Heart left ventricle (tissue), 16 donors: ENCODE results near the gene PRKX. TPM values are rescaled to one million over a fixed set of nuclear protein-coding genes. Genes with fewer than 3 reads are reported as not detected.
A peak's percentile ranks its signal among the peaks of the same experiment; 100 is the strongest.
"Not testable (repeated sequence)": the region's sequence is repeated elsewhere in the genome, so short reads cannot be mapped to it uniquely, and the experiment has no call there.

Source experiments
- ATAC-seq, 4 donors: fragments of 200-7000 bp; cut with Tn5 transposase; one replicate each; pipeline ENCODE4 v1.9.1; 2020 to 2022; ENCODE audit warnings: moderate library complexity in 4 of 4, mild to moderate bottlenecking in 3 of 4, moderate number of reproducible peaks in 1 of 4
- DNase-seq, 5 donors: peaks; one replicate each; pipeline ENCODE4 v3.0.0-alpha.2; 2020
- H3K27ac ChIP-seq, 12 donors: fragments of 200-600 bp; sonication (generic) in 4 of 12; one replicate each; pipeline versions ENCODE4 v1.5.0 to v1.8.0; 2016 to 2022; ENCODE audit warnings: mild to moderate bottlenecking in 2 of 12
- H3K27me3 ChIP-seq, 9 donors: fragments of 200-600 bp; sonication (generic) in 2 of 9; one replicate each; pipeline versions ENCODE4 v1.5.1 to v1.8.0; 2016 to 2022; ENCODE audit warnings: mild to moderate bottlenecking in 3 of 9
- H3K36me3 ChIP-seq, 9 donors: fragments of 200-600 bp; sonication (generic) in 2 of 9; one replicate each; pipeline versions ENCODE4 v1.5.0 to v1.8.0; 2018 to 2022; ENCODE audit warnings: mild to moderate bottlenecking in 2 of 9
- H3K4me1 ChIP-seq, 12 donors: fragments of 200-600 bp; sonication (generic) in 4 of 12; one replicate each; pipeline versions ENCODE4 v1.5.0 to v1.8.0; 2016 to 2022; ENCODE audit warnings: mild to moderate bottlenecking in 3 of 12
- H3K4me3 ChIP-seq, 12 donors: fragments of 200-600 bp; sonication (generic) in 4 of 12; one replicate each; pipeline versions ENCODE4 v1.5.0 to v1.8.0; 2017 to 2022; ENCODE audit warnings: mild to moderate bottlenecking in 9 of 12, moderate library complexity in 4 of 12
- H3K9me3 ChIP-seq, 12 donors: fragments of 200-600 bp; sonication (generic) in 4 of 12; one replicate each; pipeline versions ENCODE4 v1.5.0 to v1.8.0; 2016 to 2022; ENCODE audit warnings: mild to moderate bottlenecking in 1 of 12
- POLR2A ChIP-seq, 2 donors: fragments of 450-650 bp; IDR thresholded peaks; one replicate each; pipeline ENCODE4 v1.6.1; 2017; ENCODE audit warnings: antibody characterized with exemption in 2 of 2, mild to moderate bottlenecking in 2 of 2, moderate library complexity in 2 of 2
- WGBS, 4 donors: extraction: QIAGEN DNeasy Blood & Tissue Kit in 2 of 4; methylation state at CpG; one replicate each; pipeline versions ENCODE4 v1.1.5 to v1.1.7; 2013 to 2018; 5-methylcytosine and 5-hydroxymethylcytosine counted together
- intact Hi-C, 10 donors: fragments of 100-400 bp; cut with DNase I; formaldehyde crosslinking; loops; one replicate each; pipeline versions ENCODE4 v1.11.1 to v1.14.2; 2022
- polyA plus RNA-seq, 2 donors: library from polyadenylated mRNA; stranded (reverse); fragments of 200-250 nt; gene quantifications; one replicate each; pipeline ENCODE4 v1.2.3, GENCODE V29; 2013
- total RNA-seq, 9 donors: library from RNA; depleted of rRNA in 2 of 9; stranded (reverse); fragments of >200 nt in 2 of 9; fragmentation: NEBNext Ultra II Directional in 3 of 9; extraction: Animal tissue kit (Norgen Biotek cat#: 25700) in 3 of 9; gene quantifications; one replicate each; pipeline versions ENCODE4 v1.1.0 to v1.2.4, GENCODE V29; 2016 to 2023
- TF ChIP-seq, protein P1 (sequence below), 12 donors: fragments of 200-600 bp; sonication (generic) in 4 of 12; IDR thresholded peaks; one replicate each; pipeline versions ENCODE4 v1.5.0 to v1.8.0; 2018 to 2022; ENCODE audit warnings: antibody characterized with exemption in 12 of 12, mild to moderate bottlenecking in 5 of 12
- donor health status: ischemic (EF 13 %, LVEDD 7.1; RV severe dilation, severe dysfunction).
- donor health status: healthy with polysubstance abuse.
- donor health status: DM: no; HTN: yes; CAD: no.
- donor health status: DM: no; HTN: no; CAD: no.
- donor health status: ischemic (EF 25% LVEDD 6.9; RV normal size, moderate dysfunction).
- donor health status: ischemic (EF 25% LVEDD 5.7; RV mildly dilated, moderate dysfunction).
- donor health status: healthy.
- donor health status: DM: yes; HTN: yes; CAD: no.
- donor health status: ischemic (EF 35%, LVEDD 5.7; RV mildly dilated, moderate dysfunction).
- donor health status: nonischemic (EF 11% LVEDD 7.7; RV severe dilation, severe dysfunction).
- donor health status: DM: yes; HTN: yes; CAD: no.
- donor health status: PGD.
- donor health status: ischemic (EF 29% LVEDD 5.4; RV normal size, mild dysfunction).
- donor health status: nonischemic (EF 23%, LVEDD 6.1; RV moderate dilation, normal function).

PRKX gene
- total and polyA plus RNA-seq, 11 donors = 1.8 to 19.1 (median 4.1) TPM

DNA sequence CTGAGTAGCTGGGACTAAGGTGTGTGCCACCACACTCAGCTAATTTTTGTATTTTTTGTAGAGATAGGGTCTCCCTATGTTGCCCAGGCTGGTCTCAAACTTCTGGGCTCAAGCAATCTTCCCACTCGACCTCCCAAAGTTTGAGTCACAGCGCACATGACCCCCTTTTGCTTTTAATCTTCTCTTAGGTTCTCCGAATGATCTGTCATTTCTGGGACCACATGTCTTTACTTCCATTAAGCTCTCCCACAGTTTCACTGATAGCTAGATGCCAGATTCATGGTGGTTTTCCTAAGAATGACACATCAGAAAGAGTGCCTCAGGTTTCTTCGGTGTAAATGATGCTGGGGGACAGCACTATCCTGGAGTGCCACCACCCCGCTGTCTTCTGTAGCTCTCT, 17.9 kb downstream of the PRKX start:
- Histone ChIP-seq H3K27me3 (no peaks in the 10 kb centered on the region), H3K27ac (peak overlapping the region in 1 of 12 donors; percentile 28), H3K4me1 (peaks cover 0 to 57% (median 1%) of the 10 kb centered on the region in 12 donors), H3K36me3 (no peaks in the 10 kb centered on the region), H3K4me3 (no peak overlapping the region), H3K9me3 (no peaks in the 10 kb centered on the region)
- TF ChIP-seq, protein P1, sequence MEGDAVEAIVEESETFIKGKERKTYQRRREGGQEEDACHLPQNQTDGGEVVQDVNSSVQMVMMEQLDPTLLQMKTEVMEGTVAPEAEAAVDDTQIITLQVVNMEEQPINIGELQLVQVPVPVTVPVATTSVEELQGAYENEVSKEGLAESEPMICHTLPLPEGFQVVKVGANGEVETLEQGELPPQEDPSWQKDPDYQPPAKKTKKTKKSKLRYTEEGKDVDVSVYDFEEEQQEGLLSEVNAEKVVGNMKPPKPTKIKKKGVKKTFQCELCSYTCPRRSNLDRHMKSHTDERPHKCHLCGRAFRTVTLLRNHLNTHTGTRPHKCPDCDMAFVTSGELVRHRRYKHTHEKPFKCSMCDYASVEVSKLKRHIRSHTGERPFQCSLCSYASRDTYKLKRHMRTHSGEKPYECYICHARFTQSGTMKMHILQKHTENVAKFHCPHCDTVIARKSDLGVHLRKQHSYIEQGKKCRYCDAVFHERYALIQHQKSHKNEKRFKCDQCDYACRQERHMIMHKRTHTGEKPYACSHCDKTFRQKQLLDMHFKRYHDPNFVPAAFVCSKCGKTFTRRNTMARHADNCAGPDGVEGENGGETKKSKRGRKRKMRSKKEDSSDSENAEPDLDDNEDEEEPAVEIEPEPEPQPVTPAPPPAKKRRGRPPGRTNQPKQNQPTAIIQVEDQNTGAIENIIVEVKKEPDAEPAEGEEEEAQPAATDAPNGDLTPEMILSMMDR (IDR thresholded peaks at IDR 0.05) = no peak
- TF ChIP-seq POLR2A (IDR thresholded peaks at IDR 0.05) = no peak
- 92 to 97% (median 94%) methylated on average over 5 of the region's 5 CpGs for WGBS, 4 donors
- ATAC-seq = no peak
- DNase-seq = no peak
- intact Hi-C loops = no loop called here

DNA sequence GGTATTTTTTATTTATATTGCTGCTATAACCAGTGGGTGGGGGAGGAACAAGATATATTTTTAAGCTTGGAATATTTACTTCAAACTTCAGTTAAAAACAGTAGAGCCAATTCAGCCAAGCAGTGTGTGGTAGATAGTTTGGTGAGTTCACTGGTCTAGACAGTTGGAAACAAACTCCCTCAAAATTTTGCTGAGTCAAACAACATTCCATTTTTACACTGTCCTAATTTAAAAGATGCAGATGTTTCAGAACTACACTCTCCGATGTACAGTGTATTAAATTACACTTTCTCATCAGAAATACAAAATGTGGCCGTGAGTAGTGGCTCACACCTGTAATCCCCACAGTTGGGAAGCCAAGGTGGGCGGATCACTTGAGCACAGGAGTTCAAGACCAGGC, 23.3 kb downstream of the PRKX start:
- ATAC-seq = no peak
- no peaks in the 10 kb centered on the region for H3K27me3 ChIP-seq
- no peak for TF ChIP-seq POLR2A (IDR thresholded peaks at IDR 0.05)
- TF ChIP-seq, protein P1 (IDR thresholded peaks at IDR 0.05) = no peak
- H3K4me3 ChIP-seq = no peak overlapping the region
- no peak for DNase-seq
- intact Hi-C loops = no loop called here
- H3K36me3 ChIP-seq = no peaks in the 10 kb centered on the region
- WGBS, 4 donors = 61 to 87% (median 74%) methylated on average over 3 of the region's 3 CpGs
- H3K4me1 ChIP-seq = peaks cover 0 to 14% (median 0%) of the 10 kb centered on the region in 12 donors
- no peak overlapping the region for H3K27ac ChIP-seq
- no peaks in the 10 kb centered on the region for H3K9me3 ChIP-seq

DNA sequence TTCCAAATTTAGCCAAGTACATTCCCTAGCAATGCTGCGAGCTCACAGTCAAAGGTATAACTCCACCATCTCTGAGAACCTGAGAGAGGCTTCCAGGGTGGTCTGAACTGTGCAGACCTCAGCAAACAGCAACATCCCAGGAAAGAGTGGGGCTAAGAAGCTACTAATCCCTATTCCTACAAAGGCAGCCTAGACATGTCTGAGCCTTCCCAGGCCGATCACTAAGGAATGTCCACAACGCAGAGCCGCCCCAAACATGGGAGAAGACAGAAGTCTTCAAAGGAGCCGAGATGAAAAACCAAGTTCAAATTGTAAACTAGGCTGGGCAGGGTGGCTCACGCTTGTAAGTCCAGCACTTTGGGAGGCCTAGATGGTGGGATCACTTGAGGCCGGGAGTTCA, 30.2 kb downstream of the PRKX start:
- H3K4me3 ChIP-seq, intact Hi-C loops, DNase-seq, ATAC-seq, H3K9me3 ChIP-seq, H3K36me3 ChIP-seq, H3K27ac ChIP-seq, H3K27me3 ChIP-seq: not testable (repeated sequence)
- peaks cover 0 to 10% (median 0%) of the 10 kb centered on the region in 12 donors for H3K4me1 ChIP-seq
- 83 to 97% (median 92%) methylated on average over 6 to 7 of the region's 7 CpGs for WGBS, 4 donors

DNA sequence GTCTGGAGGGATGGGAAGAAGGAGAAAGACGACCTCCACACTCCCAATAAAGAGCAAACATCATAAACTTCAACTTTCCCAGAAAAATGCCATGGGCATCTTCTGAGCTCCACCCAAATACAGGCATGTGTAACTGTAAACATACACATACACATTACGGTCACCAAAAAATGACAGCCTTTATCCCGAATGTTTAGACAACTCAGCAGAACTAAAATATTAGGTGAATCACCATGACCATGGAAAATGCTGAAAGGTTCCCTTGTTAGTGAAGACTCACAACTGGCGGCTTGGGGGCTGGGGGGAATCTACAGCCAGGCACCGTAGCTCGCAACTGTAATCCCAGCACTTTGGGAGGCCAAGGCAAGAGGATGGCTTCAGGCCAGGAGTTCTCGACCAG, 33.0 kb downstream of the PRKX start:
- Histone ChIP-seq H3K27ac (no peak overlapping the region), H3K4me1 (peaks cover 0 to 16% (median 0%) of the 10 kb centered on the region in 12 donors), H3K36me3 (no peaks in the 10 kb centered on the region), H3K4me3 (no peak overlapping the region), H3K27me3 (no peaks in the 10 kb centered on the region), H3K9me3 (no peaks in the 10 kb centered on the region)
- TF ChIP-seq, protein P1 (IDR thresholded peaks at IDR 0.05) = no peak
- no peak for TF ChIP-seq POLR2A (IDR thresholded peaks at IDR 0.05)
- 87 to 94% (median 90%) methylated on average over 7 of the region's 7 CpGs for WGBS, 4 donors
- DNase-seq (no peak), ATAC-seq (no peak)
- intact Hi-C loops = no loop called here

DNA sequence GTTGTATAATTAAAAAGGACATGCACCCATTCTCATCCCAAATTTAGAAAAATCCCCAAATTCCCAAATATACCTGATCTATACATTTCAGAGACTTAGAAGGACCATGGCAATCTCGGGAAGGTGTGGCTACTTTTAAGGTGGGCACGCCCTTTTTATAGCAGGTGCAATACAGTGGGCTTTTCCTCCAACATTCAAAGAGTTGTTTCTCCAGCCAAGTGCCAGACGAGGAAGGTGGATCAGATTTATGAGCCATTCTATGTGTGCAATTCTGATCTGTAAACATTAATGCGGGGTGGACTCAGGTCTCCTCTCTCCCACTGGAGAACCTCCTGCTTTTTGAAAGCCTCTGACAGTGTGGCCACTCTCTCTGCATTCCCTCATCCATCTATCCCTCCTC, 33.8 kb downstream of the PRKX start:
- H3K27me3 ChIP-seq = no peaks in the 10 kb centered on the region
- H3K4me3 ChIP-seq = no peak overlapping the region
- no peaks in the 10 kb centered on the region for H3K36me3 ChIP-seq
- H3K27ac ChIP-seq = no peak overlapping the region
- no peak for DNase-seq
- TF ChIP-seq POLR2A (IDR thresholded peaks at IDR 0.05) = no peak
- TF ChIP-seq, protein P1 (IDR thresholded peaks at IDR 0.05) = no peak
- intact Hi-C loops = no loop called here
- peaks cover 0 to 16% (median 0%) of the 10 kb centered on the region in 12 donors for H3K4me1 ChIP-seq
- 78 to 98% (median 88%) methylated on average over 4 of the region's 4 CpGs for WGBS, 4 donors
- ATAC-seq = no peak
- H3K9me3 ChIP-seq = no peaks in the 10 kb centered on the region
